ENCODE results near the gene LTN1.

DNA sequence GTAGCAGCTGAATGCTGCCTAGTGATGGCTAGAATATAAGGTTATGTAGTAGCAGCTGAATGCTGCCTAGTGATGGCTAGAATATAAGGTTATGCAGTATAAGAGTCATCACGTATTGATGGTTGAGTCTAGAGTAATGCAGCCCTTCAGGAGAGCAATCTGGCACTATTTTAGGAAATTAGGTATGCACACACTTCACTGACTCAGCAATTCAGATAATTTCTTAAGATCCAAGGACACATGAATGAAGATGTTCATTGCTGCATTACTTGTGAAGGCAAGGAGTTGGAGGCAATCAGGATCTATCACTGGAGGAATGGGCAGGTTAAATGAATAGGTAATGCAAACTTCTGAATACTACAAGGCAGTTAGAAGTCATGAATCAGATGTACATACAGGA lies 13.6 kb downstream of the LTN1 start:
- TF ChIP-seq, protein P1, sequence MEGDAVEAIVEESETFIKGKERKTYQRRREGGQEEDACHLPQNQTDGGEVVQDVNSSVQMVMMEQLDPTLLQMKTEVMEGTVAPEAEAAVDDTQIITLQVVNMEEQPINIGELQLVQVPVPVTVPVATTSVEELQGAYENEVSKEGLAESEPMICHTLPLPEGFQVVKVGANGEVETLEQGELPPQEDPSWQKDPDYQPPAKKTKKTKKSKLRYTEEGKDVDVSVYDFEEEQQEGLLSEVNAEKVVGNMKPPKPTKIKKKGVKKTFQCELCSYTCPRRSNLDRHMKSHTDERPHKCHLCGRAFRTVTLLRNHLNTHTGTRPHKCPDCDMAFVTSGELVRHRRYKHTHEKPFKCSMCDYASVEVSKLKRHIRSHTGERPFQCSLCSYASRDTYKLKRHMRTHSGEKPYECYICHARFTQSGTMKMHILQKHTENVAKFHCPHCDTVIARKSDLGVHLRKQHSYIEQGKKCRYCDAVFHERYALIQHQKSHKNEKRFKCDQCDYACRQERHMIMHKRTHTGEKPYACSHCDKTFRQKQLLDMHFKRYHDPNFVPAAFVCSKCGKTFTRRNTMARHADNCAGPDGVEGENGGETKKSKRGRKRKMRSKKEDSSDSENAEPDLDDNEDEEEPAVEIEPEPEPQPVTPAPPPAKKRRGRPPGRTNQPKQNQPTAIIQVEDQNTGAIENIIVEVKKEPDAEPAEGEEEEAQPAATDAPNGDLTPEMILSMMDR (IDR thresholded peaks at IDR 0.05), result no peak
- no peak for TF ChIP-seq POLR2A (IDR thresholded peaks at IDR 0.05)

Data from lower leg skin (tissue), 3 donors.